Glomerular endothelial cell (primary cell): ENCODE data around the gene TRAPPC3. TPM values are rescaled to one million over a fixed set of nuclear protein-coding genes. Genes with fewer than 3 reads are reported as not detected.

Source experiments
- DNase-seq: peaks from one replicate; pipeline ENCODE4 v3.0.0-alpha.2; 2011; ENCODE audit warnings: low read depth, low spot score; ENCODE audit errors: extremely low read depth
- total RNA-seq: library from RNA; depleted of rRNA; stranded (reverse); fragments of >200 nt; gene quantifications from 2 replicates; pipeline ENCODE4 v1.2.3, GENCODE V29; 2015

TRAPPC3 gene
- total RNA-seq, 1 donor from 2014 or later = 94.9 TPM

DNA sequence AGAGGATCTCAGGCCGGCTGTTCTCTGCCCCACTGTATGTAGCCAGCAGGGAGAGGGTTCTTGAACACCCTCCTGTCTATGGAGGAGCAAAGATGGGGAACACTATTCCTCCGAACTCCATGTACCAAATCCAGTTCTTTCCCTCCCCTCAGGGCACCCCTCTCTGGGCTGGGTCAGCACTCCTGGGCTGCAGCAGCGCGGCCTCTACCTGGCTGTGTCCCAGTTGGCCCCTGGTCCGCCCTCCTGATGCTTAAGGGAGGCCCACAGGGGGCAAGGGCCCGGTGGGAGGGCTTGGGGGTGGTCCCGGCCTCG is 61.1 kb downstream of the TRAPPC3 start:
- DNase-seq = no peak

DNA sequence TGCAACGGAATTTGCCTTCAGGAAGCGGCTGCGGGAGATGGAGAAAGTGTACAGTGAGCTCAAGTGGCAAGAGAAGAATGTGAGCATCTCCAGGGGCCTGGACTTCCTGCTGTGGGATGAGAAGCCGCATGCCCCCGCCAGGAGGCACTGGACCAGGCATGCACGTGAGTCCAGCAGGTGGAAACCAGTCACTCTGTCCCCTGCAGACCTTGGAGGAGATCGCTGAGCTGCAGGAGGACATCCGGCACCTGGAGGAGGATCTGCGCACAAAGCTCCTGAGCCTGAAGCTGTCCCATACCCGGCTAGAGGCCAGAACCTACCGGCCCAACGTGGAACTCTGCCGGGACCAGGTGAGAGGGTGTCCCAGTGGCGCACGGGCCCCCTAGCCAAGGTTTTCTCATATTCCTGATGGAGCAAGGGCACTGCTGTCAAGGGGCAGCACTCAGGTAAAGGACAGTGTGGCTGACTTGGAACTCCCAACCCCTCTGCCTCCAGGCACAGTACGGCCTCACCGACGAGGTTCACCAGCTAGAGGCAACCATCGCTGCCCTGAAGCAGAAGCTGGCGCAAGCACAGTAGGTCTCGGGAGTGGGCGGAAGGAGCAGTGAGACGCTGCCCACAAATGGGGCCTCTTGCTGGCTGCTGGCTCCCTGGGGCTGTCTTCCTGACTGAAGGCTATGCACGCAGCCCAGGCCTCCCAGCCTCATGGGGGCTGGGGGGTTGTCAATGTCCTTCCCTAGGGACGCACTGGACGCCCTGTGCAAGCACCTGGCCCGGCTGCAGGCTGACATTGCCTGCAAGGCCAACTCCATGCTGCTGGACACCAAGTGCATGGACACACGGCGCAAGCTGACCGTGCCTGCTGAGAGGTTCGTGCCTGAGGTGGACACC is 61.8 kb downstream of the TRAPPC3 start:
- DNase-seq = no peak

Other genes with a start within 250 kb of the TRAPPC3 start
- gene AGO3, start 218.4 kb downstream of the TRAPPC3 start, total RNA-seq = 10.2 and 16.5 TPM in 2 replicates
- 0.23 TPM in 1 of 2 replicates, not detected in the other for gene TEKT2, start 65.4 kb downstream of the TRAPPC3 start, total RNA-seq
- gene ADPRS, start 60.6 kb downstream of the TRAPPC3 start, total RNA-seq = 50.9 TPM in 2 replicates
- 0.41 and 0.58 TPM in 2 replicates for gene COL8A2, start 24.3 kb downstream of the TRAPPC3 start, total RNA-seq
- gene MAP7D1, start 6.7 kb upstream of the TRAPPC3 start, total RNA-seq = 234 and 282 TPM in 2 replicates
- gene THRAP3, start 75.0 kb upstream of the TRAPPC3 start, total RNA-seq = 84.9 and 105 TPM in 2 replicates
- 2.4 and 4.0 TPM in 2 replicates for gene SH3D21, start 156.9 kb upstream of the TRAPPC3 start, total RNA-seq
- gene EVA1B, start 174.2 kb upstream of the TRAPPC3 start, total RNA-seq = 132 and 162 TPM in 2 replicates
- 32.2 and 35.2 TPM in 2 replicates for gene STK40, start 236.4 kb upstream of the TRAPPC3 start, total RNA-seq
- gene LSM10, start 248.4 kb upstream of the TRAPPC3 start, total RNA-seq = 29.1 and 29.8 TPM in 2 replicates